Astrocyte of the hippocampus (primary cell): ENCODE data around the gene SLC17A3.

Experiments
- DNase-seq: peaks from one replicate; pipeline ENCODE4 v3.0.0; 2011; ENCODE audit warnings: low read depth, low spot score

Gene SLC17A3

GRCh38 chr6:25889877-25890853 is 16.1 kb upstream of the SLC17A3 start:
- peak; percentile 57 for DNase-seq

GRCh38 chr6:25888626-25889025 is 14.6 kb upstream of the SLC17A3 start:
- DNase-seq = no peak

GRCh38 chr6:25886066-25886465 is 12.0 kb upstream of the SLC17A3 start:
- DNase-seq = no peak

- DNase-seq = peak; percentile 1
These were observed 9.9 kb upstream of the SLC17A3 start for GRCh38 chr6:25883991-25884390.

- DNase-seq = no peak
These were observed 9.5 kb upstream of the SLC17A3 start for GRCh38 chr6:25883536-25883935.

- DNase-seq = no peak
These were observed 8.0 kb upstream of the SLC17A3 start for GRCh38 chr6:25882051-25882496.

- DNase-seq = no peak
These were observed 6.6 kb upstream of the SLC17A3 start for GRCh38 chr6:25880601-25881000.

- DNase-seq = no peak
These were observed 4.8 kb upstream of the SLC17A3 start for GRCh38 chr6:25878721-25879322.

GRCh38 chr6:25875926-25876602 is 2.0 kb upstream of the SLC17A3 start:
- DNase-seq = no peak

GRCh38 chr6:25875563-25875905 is 1.5 kb upstream of the SLC17A3 start:
- no peak for DNase-seq

GRCh38 chr6:25874822-25875562 is 949 bp upstream of the SLC17A3 start:
- no peak for DNase-seq

GRCh38 chr6:25872814-25873213 is 1.2 kb downstream of the SLC17A3 start:
- DNase-seq = no peak

GRCh38 chr6:25869840-25870239 is 4.2 kb downstream of the SLC17A3 start:
- no peak for DNase-seq

- no peak for DNase-seq
These were observed 5.4 kb downstream of the SLC17A3 start for GRCh38 chr6:25868436-25869183.

GRCh38 chr6:25866011-25866410 is 8.0 kb downstream of the SLC17A3 start:
- DNase-seq = no peak

GRCh38 chr6:25863360-25863759 is 10.7 kb downstream of the SLC17A3 start:
- DNase-seq = no peak

- no peak for DNase-seq
These were observed 11.8 kb downstream of the SLC17A3 start for GRCh38 chr6:25862199-25862598.

- no peak for DNase-seq
These were observed 21.3 kb downstream of the SLC17A3 start for GRCh38 chr6:25852756-25853155.

- no peak for DNase-seq
These were observed 22.1 kb downstream of the SLC17A3 start for GRCh38 chr6:25851961-25852360.

GRCh38 chr6:25844518-25844917 is 29.5 kb downstream of the SLC17A3 start:
- no peak for DNase-seq

GRCh38 chr6:25842526-25842925 is 31.5 kb downstream of the SLC17A3 start:
- DNase-seq = no peak
